Neutrophil (primary cell): Measurements from ENCODE around the gene TIAM1.

Source experiments
- H3K27ac ChIP-seq: fragments of 200-600 bp; sonication (generic); 2 replicates; pipeline ENCODE4 v1.5.1; 2016; ENCODE audit warnings: mild to moderate bottlenecking, moderate library complexity
- H3K27me3 ChIP-seq: fragments of 200-600 bp; sonication (generic); 2 replicates; pipeline ENCODE4 v1.6.0; 2016; ENCODE audit warnings: mild to moderate bottlenecking
- H3K36me3 ChIP-seq: fragments of 200-600 bp; sonication (generic); 2 replicates; pipeline ENCODE4 v1.5.1; 2017
- H3K4me1 ChIP-seq, 2 experiments: fragments of 200-600 bp in 1 of 2; sonication (generic) in 1 of 2; 1 replicate in 1 of 2; 2 replicates in 1 of 2; pipeline versions ENCODE4 v1.5.1 to v1.6.1; 2013 to 2016; ENCODE audit warnings: low read depth in 1 of 2, low read length in 1 of 2, mild to moderate bottlenecking in 1 of 2, moderate library complexity in 1 of 2; ENCODE audit not compliant: control insufficient read depth in 1 of 2, insufficient read depth in 1 of 2
- H3K4me3 ChIP-seq, 2 experiments: fragments of 200-600 bp in 1 of 2; sonication (generic) in 1 of 2; 1 replicate in 1 of 2; 2 replicates in 1 of 2; pipeline ENCODE4 v1.5.1; 2013 to 2016; ENCODE audit warnings: low read depth in 1 of 2, low read length in 1 of 2, mild to moderate bottlenecking in 1 of 2, moderate library complexity in 1 of 2
- H3K9me3 ChIP-seq: fragments of 200-600 bp; sonication (generic); 2 replicates; pipeline ENCODE4 v1.5.1; 2016
- CTCF ChIP-seq: fragments of 200-600 bp; sonication (generic); IDR thresholded peaks from 2 replicates; pipeline ENCODE4 v1.5.1; 2016; ENCODE audit warnings: antibody characterized with exemption

The TIAM1 gene

GRCh38 chr21:31334648-31335121 is 9.4 kb downstream of the TIAM1 start:
- no peak overlapping the region for H3K4me3 ChIP-seq
- no peaks in the 10 kb centered on the region for H3K4me1 ChIP-seq
- H3K27ac ChIP-seq: no peak overlapping the region
- H3K9me3 ChIP-seq: no peaks in the 10 kb centered on the region
- H3K36me3 ChIP-seq: no peaks in the 10 kb centered on the region
- H3K27me3 ChIP-seq: no peaks in the 10 kb centered on the region
- TF ChIP-seq CTCF: no peak

GRCh38 chr21:31332525-31332924 is 11.5 kb downstream of the TIAM1 start:
- H3K27ac ChIP-seq: no peak overlapping the region
- H3K27me3 ChIP-seq: peaks cover 4% of the 10 kb centered on the region
- H3K4me1 ChIP-seq: no peaks in the 10 kb centered on the region
- no peaks in the 10 kb centered on the region for H3K36me3 ChIP-seq
- H3K9me3 ChIP-seq: no peaks in the 10 kb centered on the region
- no peak for TF ChIP-seq CTCF
- H3K4me3 ChIP-seq: no peak overlapping the region

DNA sequence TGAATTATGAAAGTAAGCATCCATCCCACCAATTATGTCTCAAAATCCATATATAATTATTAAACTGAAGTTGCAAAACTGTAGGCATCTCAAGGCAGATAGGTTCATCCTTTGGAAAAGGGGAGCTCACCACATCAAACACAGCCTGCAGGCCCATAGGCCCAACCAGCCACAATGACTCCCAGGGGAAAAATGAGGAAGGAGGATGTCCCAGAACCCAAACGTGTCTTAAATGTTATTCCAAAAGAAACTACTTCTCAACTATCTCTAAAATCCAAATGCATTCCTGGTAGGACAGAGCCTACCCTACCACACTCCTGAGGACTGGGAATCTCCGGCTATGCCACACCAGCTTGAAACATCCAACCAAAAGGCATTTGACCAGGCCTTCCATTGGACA is 12.8 kb downstream of the TIAM1 start:
- Histone ChIP-seq H3K27me3 (peaks cover 15% of the 10 kb centered on the region), H3K9me3 (no peaks in the 10 kb centered on the region), H3K4me3 (no peak overlapping the region), H3K36me3 (no peaks in the 10 kb centered on the region), H3K27ac (no peak overlapping the region), H3K4me1 (no peaks in the 10 kb centered on the region)
- no peak for TF ChIP-seq CTCF

DNA sequence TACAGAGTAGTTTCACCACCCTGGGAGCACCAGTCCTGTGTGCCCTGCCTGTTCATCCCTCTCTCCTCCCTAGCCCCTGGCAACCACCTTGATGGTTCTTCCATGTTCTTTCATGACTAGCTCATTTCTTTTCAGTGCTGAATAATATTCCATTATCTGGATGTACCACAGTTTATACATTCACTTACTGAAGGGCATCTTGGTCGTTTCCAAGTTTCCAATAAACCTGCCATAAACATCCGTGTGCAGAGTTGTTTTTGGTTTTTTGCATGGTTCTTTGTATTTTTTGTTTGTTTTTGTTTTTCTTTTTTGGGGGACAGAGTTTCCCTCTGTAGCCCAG is 13.9 kb downstream of the TIAM1 start:
- Histone ChIP-seq H3K4me3 (no peak overlapping the region), H3K4me1 (no peaks in the 10 kb centered on the region), H3K27ac (no peak overlapping the region), H3K9me3 (no peaks in the 10 kb centered on the region), H3K27me3 (peaks cover 21% of the 10 kb centered on the region), H3K36me3 (no peaks in the 10 kb centered on the region)
- no peak for TF ChIP-seq CTCF

DNA sequence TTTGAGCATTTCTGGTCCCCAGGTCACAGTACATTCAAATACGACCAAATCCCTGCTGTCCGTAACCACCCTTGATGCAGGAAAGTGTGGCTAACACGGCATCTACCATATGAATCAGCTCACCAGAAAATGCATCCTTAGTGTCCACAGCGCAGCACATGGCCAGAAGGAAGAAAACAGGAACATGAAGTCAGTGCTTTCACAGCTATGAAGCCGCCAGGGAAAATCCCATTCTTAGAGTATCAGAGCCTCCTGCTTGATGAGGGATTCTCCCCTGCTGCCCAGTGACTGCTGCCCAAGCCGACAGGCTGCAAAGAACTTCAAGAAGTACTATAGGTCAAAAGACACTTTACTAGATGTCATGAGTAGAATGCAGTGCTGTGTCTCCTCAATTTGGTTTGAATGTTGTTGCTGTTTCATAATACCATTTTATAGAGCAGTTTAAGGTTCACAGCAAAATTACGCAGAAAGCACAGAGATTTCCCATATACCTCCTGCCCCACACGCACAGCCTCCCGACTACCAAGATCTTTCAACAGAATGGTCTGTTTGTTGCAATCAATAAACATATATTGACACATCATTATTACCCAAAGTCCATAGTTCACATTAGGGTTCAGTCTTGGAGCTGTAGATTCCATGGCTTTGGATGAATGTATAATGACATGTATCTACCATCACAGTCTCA is 14.5 kb downstream of the TIAM1 start:
- Histone ChIP-seq H3K4me1 (no peaks in the 10 kb centered on the region), H3K9me3 (no peaks in the 10 kb centered on the region), H3K27ac (no peak overlapping the region), H3K36me3 (no peaks in the 10 kb centered on the region), H3K27me3 (peaks cover 21% of the 10 kb centered on the region), H3K4me3 (no peak overlapping the region)
- TF ChIP-seq CTCF: no peak
